Right lobe of liver (tissue), 6 donors: Measurements from ENCODE around the gene ZBTB7B. TPM values are rescaled to one million over a fixed set of nuclear protein-coding genes. Genes with fewer than 3 reads are reported as not detected.

Experiments
- ATAC-seq, 4 donors: fragments of 200-7000 bp; cut with Tn5 transposase; one replicate each; pipeline ENCODE4 v1.9.1; 2020; ENCODE audit warnings: mild to moderate bottlenecking in 4 of 4, moderate library complexity in 4 of 4
- DNase-seq, 3 donors: peaks; one replicate each; pipeline ENCODE4 v3.0.0-alpha.2; 2020
- H3K27ac ChIP-seq, 3 donors: fragments of 200-600 bp; one replicate each; pipeline ENCODE4 v1.8.0; 2022
- H3K27me3 ChIP-seq, 2 donors: fragments of 200-600 bp; one replicate each; pipeline ENCODE4 v1.8.0; 2022
- H3K36me3 ChIP-seq, 4 donors: fragments of 200-600 bp; sonication (generic) in 1 of 4; one replicate each; pipeline versions ENCODE4 v1.5.1 to v1.8.0; 2017 to 2022; ENCODE audit warnings: control low read depth in 1 of 4
- H3K4me1 ChIP-seq, 4 donors: fragments of 200-600 bp; sonication (generic) in 1 of 4; one replicate each; pipeline versions ENCODE4 v1.5.1 to v1.8.0; 2017 to 2022; ENCODE audit warnings: control low read depth in 1 of 4
- H3K4me3 ChIP-seq, 3 donors: fragments of 200-600 bp; one replicate each; pipeline ENCODE4 v1.8.0; 2022
- H3K9me3 ChIP-seq, 4 donors: fragments of 200-600 bp; sonication (generic) in 1 of 4; one replicate each; pipeline versions ENCODE4 v1.5.1 to v1.8.0; 2017 to 2022; ENCODE audit warnings: control low read depth in 1 of 4
- CTCF ChIP-seq, 4 donors: fragments of 200-600 bp in 3 of 4; fragments of 450-650 bp in 1 of 4; IDR thresholded peaks; one replicate each; pipeline versions ENCODE4 v1.5.1 to v1.8.0; 2016 to 2022; ENCODE audit warnings: antibody characterized with exemption in 4 of 4, mild to moderate bottlenecking in 2 of 4
- POLR2A ChIP-seq: fragments of 450-650 bp; IDR thresholded peaks from one replicate; pipeline ENCODE4 v1.6.1; 2017; ENCODE audit warnings: antibody characterized with exemption, mild to moderate bottlenecking
- WGBS: methylation state at CpG from one replicate; pipeline ENCODE4 v1.1.6; 2018; ENCODE audit warnings: low coverage, low lambda C conversion rate; ENCODE audit not compliant: insufficient coverage; ENCODE audit errors: missing lambda C conversion rate; 5-methylcytosine and 5-hydroxymethylcytosine counted together
- intact Hi-C, 2 donors: fragments of 100-400 bp; cut with DNase I; formaldehyde crosslinking; loops; one replicate each; pipeline versions ENCODE4 v1.11.2 to v1.14.1; 2022
- total RNA-seq, 6 experiments: library from RNA; depleted of rRNA in 2 of 6; stranded (reverse); fragments of >200 nt in 2 of 6; fragmentation: NEBNext Ultra II Directional in 3 of 6; extraction: Animal tissue kit (Norgen Biotek cat#: 25700) in 3 of 6; gene quantifications; one replicate each; pipeline versions ENCODE4 v1.1.0 to v1.2.4, GENCODE V29; 2016 to 2023
- donor health status: DM: no; HTN: yes; CAD: no.
- donor health status: DM: no; HTN: no; CAD: no.
- donor health status: DM: no; HTN: no; CAD: no.
- donor health status: DM: no; HTN: yes; CAD: no.
- donor health status: DM: no; HTN: yes; CAD: no.

Gene ZBTB7B
- total RNA-seq, 6 experiments from 2014 or later: 35.0 to 83.8 (median 38.8) TPM

GRCh38 chr1:154969860-154970452 is 32.6 kb upstream of the ZBTB7B start:
- intact Hi-C loops: no loop called here
- 39% methylated on average over 8 of the region's 22 CpGs for WGBS
- no peaks in the 10 kb centered on the region for H3K27me3 ChIP-seq
- H3K4me3 ChIP-seq: peak overlapping the region; percentile 26 to 63 (median 30)
- TF ChIP-seq POLR2A (no peak), CTCF (IDR thresholded peaks at IDR 0.05) (no peak)
- peaks cover 0 to 30% (median 14%) of the 10 kb centered on the region in 4 donors for H3K4me1 ChIP-seq
- DNase-seq (peak in 2 of 3 donors; percentile 50 to 58), ATAC-seq (no peak)
- H3K9me3 ChIP-seq: no peaks in the 10 kb centered on the region
- peak overlapping the region; percentile 98 to 99 (median 99) for H3K27ac ChIP-seq
- peaks cover 0 to 37% (median 20%) of the 10 kb centered on the region in 4 donors for H3K36me3 ChIP-seq

DNA sequence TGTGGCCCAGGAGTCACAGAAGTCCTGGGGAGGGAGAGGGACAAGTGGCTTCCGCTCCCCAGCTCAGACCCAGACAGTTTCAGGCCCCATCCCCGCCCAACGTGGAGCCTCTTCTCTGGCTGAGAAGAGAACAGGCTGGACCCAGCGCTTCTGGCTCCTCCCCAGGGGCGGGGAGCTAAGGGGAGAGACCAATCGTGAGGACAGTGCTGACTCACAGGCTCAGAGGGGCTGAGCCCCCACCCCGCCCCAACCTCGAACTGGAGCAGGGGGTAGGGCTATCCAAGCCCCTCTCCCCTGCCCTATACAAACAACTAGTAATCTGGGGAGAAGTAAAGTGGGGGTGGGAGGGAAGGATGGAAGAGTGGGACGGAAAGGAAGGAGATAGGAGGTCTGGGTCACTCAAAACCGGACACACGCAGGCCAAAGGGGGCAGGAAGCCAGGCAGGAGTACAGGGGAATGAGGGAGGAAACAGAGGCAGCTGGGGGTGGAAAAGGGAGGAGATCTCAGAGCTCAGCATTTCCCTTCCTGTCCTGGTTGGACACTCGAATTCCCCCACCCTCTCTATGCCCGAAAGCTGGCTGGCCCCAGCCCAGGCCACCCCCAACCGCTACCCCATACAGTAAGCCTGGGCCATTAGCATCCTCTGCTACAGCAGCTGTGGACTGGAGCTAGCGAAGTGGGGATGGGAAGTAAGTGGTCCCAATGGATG is 31.8 kb upstream of the ZBTB7B start, which contains the start of gene SHC1:
Gene SHC1 (minus strand): TSS at position 117 of the 710 bp plus-strand sequence. CDS start 221 bp downstream, outside the sequence.
- WGBS: 15% methylated on average over 6 of the region's 15 CpGs
- Histone ChIP-seq H3K9me3 (no peaks in the 10 kb centered on the region), H3K4me3 (peak within 1 kb of the TSS; percentile 63 to 83 (median 65)), H3K27me3 (no peaks in the 10 kb centered on the region), H3K36me3 (peaks cover 0 to 29% (median 15%) of the 10 kb centered on the region in 4 donors), H3K27ac (peak within 1 kb of the TSS; percentile 98 to 99 (median 99)), H3K4me1 (peaks cover 0 to 30% (median 14%) of the 10 kb centered on the region in 4 donors)
- ATAC-seq (peak; percentile 32 to 47 (median 40)), DNase-seq (peak; percentile 90 to 94 (median 92))
- intact Hi-C loops: no loop called here
- peak; percentile 97 for TF ChIP-seq POLR2A
- no peak for TF ChIP-seq CTCF (IDR thresholded peaks at IDR 0.05)

- no peak for ATAC-seq
- Histone ChIP-seq H3K4me1 (peaks cover 0 to 36% (median 14%) of the 10 kb centered on the region in 4 donors), H3K36me3 (peaks cover 0 to 22% (median 11%) of the 10 kb centered on the region in 4 donors), H3K27me3 (no peaks in the 10 kb centered on the region), H3K4me3 (peak overlapping the region; percentile 63 to 83 (median 65)), H3K9me3 (no peaks in the 10 kb centered on the region), H3K27ac (peak overlapping the region; percentile 98 to 99 (median 99))
- TF ChIP-seq CTCF (IDR thresholded peaks at IDR 0.05) (no peak), POLR2A (no peak)
- WGBS: 22% methylated on average over 8 of the region's 10 CpGs
- peak in 2 of 3 donors; percentile 52 to 69 for DNase-seq
- intact Hi-C loops: no loop called here
These were observed 31.1 kb upstream of the ZBTB7B start for GRCh38 chr1:154971341-154971998.

GRCh38 chr1:154972213-154972516 is 30.4 kb upstream of the ZBTB7B start:
- ATAC-seq (no peak), DNase-seq (no peak)
- TF ChIP-seq CTCF (IDR thresholded peaks at IDR 0.05) (no peak), POLR2A (no peak)
- peaks cover 0 to 38% (median 14%) of the 10 kb centered on the region in 4 donors for H3K4me1 ChIP-seq
- WGBS: 33% methylated on average over 3 of the region's 3 CpGs
- intact Hi-C loops: no loop called here
- peak overlapping the region; percentile 98 to 99 (median 99) for H3K27ac ChIP-seq
- H3K27me3 ChIP-seq: no peaks in the 10 kb centered on the region
- no peaks in the 10 kb centered on the region for H3K9me3 ChIP-seq
- peaks cover 0 to 15% (median 7%) of the 10 kb centered on the region in 4 donors for H3K36me3 ChIP-seq
- peak overlapping the region; percentile 63 to 83 (median 65) for H3K4me3 ChIP-seq
